GM18511 (cell line): Measurements from ENCODE around the gene RAB30.
"Not testable (repeated sequence)": the region's sequence is repeated elsewhere in the genome, so short reads cannot be mapped to it uniquely, and the experiment has no call there.

Source experiments
- ATAC-seq: cut with Tn5 transposase; IDR thresholded peaks from one replicate; pipeline ENCODE4 v1.9.1; 2021; ENCODE audit warnings: mild to moderate bottlenecking, moderate library complexity; ENCODE audit not compliant: unreplicated experiment

The RAB30 gene

DNA sequence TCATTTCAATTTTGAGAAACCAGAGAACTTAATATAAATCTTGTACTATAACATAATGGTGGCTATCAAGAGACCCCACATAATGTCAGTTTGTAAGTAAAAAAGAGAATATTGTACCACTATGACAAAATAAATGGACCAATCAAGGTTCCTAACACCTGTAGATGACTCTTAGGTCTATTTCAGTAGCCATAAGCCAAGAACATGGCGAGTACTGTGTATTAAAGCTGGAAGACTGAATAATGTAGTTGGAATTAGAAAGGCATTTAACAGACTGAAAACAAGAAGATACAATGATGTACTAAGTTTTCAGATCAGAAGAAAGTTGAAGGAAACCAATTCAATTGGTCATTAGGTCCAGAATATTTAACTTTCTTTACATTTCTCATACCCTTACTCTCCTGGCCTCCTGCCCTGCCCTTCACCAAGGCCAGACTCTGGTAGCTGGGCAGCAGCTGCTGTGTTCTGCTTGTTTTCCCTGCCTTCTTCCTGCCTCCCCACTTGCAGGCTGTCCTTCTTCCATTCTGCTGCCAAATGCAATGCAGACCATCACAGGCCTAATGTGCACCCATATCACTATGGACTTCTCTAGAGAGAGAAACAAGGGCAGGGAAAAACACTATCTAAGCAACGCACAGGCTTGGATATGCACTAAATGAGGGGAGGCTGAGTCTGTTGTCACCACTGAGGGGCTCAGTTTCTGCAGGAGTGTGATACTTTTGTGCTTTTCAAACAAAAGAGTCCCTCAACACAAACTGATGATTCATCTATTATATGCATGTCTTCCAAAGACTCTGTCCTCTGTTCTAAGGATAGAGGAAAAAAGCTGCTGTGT, 60.1 kb downstream of the RAB30 start:
- ATAC-seq: no peak

DNA sequence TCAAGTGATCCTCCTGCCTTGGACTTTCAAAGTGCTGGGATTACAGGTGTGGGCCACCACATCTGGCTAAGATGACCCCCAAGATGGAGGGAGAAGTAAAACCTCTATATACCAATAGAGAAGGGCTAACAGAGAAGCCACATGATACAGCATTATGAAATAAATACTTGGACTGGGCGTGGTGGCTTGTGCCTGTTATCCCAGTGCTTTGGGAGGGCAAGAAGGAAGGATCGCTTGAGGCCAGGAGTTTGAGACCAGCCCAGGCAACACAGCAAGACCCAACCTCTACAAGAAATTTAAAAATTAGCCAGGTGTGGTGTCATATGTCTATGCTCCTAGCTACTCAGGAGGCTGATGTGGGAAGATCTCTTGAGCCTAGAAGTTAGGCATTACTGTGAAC, 61.7 kb downstream of the RAB30 start:
- ATAC-seq: no peak

DNA sequence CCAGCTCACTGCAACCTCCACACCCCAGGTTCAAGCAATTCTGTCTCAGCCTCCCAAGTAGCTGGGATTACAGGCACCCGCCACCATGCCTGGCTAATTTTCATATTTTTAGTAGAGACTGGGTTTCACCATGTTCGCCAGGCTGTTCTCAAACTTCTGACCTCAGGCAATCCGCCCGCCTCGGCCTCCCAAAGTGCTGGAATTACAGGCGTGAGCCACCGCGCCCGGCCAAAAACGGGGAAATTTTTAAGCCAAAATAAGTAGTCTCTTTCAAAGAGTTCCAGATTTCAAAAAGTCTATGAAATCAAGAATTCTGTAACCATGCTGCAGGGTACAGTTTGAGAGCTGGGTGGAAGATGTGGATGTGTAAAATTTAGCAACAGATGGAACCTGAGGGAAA, 62.6 kb downstream of the RAB30 start:
- ATAC-seq: not testable (repeated sequence)

DNA sequence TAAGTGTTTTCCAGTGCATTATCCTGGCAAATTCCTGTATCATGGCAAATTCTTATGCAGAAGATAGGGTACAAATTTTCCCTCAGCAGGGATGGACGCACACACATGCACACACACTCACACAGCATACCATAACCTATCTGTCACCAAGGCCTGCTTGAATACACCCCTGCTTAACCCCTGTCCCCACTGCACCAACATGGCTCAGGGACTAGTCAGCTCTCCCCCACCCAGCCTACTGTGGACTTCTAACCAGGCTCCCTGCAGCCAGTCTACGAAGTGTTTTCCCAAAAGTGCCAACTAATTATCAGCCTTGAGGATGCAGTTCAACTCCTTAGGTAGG, 63.1 kb downstream of the RAB30 start:
- ATAC-seq: no peak

DNA sequence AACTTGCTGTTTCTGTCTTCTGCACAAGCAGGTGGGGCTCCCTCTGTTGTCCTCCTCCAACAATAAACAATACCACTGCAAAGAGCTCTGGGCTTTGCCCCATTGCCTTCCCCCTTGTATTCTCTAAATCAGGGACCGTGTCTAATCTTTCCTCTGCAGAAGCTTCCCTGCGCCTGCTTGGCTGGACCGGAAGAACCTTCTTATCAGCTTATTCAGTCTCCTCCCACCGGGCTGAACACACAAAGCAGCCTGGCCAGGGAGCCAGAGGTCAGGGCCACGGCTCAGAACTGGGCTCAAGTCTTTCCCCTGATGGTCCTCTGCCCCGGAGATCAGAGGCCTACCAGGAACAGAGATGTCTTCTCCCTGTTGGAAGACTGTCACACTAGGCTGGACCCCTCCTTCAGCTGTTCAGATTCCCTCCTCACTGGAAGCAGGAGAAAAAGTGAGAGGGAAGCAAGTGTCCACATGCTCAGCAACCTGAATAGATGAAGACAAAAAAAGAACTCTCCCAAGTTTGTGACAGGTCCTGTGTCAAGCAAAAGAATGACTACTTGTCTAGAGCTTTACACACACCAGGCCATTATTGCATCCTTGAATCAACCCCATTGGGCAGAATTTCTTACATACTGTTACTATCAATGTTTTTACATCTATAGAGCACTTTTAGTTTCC, 63.7 kb downstream of the RAB30 start:
- peak; percentile 57 for ATAC-seq

DNA sequence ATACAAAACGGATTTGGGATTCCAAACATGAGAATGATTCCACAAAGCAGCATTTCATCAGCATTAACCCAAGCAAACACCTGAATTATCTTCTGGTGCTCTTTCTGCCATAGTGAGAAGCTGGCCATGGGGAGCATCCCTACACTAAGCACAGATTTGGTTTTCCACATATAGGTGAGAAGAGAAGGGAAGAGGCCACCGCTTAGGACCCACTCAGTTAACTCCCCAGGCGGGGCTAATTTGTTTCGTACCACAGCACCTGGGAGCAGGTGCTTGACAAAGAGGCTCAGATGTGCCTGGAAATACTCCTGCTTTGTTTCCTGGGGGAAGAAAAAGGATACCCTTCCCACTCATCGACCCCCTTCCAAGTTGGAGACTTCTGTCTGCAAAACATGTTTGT, 64.2 kb downstream of the RAB30 start:
- peak; percentile 10 for ATAC-seq

DNA sequence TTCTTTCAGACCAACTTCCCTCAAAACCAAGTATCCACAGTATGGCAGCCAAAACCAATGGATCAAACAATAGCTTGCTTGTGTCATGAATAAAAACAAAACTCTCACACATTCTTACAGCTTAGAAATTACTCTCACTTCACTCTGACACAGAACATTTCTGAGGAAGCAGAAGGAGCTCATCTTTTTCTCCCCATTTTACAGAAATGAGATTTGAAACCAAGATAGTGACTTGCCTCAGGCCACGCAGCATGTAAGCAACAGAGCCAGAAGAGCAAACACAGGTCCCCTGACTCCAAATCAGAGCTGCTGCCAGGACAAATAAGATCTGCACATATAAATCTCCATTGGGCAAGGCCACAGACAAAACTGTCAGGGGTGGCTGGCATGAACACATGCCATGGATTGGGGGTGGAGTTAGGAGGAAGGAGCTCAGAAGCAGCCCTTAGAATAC, 64.8 kb downstream of the RAB30 start:
- peak; percentile 61 for ATAC-seq

DNA sequence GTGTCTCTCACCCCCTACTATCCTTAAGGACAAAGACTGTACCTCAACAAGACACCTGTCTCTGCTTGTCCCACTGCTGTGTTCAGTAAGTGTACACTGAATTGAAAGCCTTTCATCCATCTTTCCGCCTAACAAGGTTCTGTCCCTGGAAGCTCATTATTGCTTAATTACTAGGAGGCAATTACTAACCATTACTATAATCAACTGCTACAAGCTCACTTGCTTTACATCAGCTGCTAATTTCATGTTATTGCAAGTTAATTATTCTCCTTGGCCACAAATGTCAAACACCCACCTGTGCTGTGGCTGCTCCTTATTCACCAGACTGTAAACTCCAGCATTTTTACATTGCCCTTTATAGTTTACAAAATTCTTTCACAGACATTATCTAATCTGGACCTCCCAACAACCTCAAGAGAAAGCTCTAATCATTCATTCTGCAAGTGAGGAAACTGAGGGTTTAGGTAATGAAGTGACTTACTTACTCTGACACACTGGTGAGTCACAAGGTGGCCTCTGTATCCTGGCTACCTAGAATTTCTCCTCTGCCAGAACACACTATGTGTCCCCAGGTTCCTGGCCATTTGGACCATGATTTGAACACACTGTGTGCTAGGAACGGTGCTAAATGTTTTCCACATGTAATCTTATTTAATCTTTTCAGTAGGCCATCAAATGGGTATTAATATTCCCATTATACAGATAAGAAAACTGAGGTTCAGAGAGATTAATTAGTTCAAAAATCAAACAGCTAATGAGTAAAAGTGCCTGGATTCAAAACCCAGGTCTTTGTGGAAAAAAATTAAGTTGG, 66.7 kb downstream of the RAB30 start:
- ATAC-seq: peak; percentile 28

DNA sequence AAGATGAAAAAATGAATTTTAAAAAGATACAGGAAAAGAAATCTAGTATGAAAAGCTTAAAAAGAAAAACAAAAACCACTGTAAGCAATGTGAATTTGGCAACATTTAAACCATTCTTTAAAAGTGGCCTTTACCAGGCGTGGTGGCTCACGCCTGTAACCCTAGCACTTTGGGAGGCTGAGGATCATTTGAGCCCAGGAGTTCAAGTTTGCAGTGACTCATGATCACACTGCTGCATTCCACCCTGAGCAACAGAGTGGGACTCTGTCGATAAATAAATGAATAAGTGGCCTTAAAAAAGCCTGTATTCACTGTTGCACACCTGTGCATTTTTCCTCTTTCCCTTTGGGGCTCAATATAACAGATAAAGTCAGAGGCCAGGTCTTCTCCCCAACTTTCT, 69.2 kb downstream of the RAB30 start:
- no peak for ATAC-seq

DNA sequence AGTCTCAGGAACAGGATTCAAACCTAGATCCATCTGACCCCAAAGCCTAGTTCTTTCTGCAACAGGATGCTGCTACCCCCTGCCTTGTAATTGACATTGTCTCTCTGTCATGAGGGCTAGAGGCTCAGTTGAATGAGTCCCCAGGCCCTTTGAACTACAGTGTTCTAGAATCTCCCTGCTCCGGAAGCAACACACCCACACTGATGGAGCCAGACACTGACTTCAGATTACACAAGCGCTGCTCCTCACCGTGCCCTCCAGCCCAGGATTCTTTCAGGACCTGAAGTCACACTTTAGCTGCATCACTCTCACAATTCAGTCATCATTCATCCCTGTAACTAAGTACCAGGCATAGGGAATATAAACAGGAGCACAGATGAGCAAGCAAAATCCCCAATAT, 69.6 kb downstream of the RAB30 start:
- ATAC-seq: no peak

DNA sequence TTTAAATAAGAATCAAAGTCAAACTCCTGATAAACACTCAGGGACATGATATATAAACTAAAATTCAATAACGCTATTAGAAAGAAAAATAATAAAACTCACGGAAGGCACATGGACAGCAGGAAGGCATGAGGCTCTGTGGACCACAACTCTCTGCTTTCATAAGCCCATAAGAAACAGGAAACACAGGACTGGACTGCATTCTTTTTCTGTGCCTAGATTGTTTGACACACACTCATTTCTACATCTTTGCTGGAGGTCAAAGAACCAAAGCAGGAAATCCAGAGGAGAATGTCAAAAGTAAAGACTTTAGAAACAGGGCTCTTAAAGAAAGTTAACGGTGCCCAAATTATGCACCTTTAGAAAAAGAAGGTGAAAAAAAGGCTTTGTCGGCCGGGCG, 71.3 kb downstream of the RAB30 start:
- ATAC-seq: no peak

DNA sequence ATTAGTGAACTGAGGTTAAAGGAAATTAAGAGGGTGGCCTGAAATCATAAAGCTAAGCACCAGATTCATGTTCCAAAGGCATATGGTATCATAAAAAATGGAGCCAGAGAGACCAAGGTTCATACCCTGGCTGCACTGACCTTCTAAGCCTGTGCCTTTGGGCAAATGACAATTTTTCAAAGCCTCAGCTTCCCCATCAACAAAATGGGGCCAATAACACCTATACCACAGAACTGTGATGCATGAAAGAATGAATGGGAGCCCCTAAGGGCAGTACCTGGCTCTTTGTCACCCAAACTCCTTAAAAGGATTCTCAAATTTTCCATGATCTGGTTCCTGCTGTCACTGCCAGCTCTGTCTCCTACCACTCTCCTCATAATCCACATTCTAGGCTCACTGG, 72.5 kb downstream of the RAB30 start:
- no peak for ATAC-seq

DNA sequence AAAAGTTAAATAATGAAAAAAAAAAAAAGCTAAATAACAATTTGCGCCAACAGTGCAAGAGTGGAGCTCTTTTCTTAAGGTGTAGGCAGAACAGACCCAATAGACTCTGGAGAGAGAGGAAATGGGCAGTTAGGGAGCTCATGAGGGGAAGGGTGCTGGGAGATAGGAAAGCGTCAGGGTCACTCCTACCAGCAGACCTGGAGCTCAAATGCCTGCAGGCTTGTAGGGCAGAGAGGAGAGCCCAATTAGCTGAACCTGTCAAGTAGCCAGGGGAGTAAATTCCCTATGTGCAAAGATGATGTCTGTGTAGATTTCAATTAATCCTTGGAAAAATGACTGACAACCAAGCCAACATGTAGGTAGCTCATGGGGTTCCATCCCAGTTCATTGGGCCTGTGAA, 73.0 kb downstream of the RAB30 start:
- no peak for ATAC-seq

DNA sequence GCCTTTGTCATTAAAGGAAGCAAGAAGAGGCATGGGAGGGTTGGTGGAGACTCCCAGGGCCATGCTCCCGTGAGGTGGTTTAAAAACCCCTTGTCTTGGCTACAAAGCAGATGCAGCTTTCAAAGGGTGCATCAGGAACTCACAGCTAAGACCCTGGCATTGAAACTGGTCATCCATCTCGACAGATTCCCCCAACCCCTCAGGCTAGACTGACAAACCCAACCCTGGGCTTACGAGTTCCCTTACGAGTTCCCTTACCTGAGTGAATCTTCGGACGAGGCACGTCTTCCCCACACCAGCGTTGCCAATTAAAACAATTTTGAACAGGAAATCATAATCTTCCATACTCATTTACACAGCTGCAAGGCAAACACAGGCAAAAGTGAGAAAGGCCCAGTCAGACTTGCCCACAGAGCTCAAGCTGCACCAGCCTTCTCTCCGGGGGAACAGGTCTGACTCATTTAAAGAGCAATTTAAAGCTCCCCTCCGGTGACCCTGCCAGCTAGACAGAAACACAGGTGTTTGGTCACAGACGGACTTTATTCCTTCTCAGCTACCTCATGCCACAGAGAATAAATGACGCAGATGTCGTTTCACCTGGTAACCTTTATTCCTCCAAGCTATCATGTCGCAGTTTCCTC, 74.6 kb downstream of the RAB30 start:
- peak; percentile 93 for ATAC-seq

DNA sequence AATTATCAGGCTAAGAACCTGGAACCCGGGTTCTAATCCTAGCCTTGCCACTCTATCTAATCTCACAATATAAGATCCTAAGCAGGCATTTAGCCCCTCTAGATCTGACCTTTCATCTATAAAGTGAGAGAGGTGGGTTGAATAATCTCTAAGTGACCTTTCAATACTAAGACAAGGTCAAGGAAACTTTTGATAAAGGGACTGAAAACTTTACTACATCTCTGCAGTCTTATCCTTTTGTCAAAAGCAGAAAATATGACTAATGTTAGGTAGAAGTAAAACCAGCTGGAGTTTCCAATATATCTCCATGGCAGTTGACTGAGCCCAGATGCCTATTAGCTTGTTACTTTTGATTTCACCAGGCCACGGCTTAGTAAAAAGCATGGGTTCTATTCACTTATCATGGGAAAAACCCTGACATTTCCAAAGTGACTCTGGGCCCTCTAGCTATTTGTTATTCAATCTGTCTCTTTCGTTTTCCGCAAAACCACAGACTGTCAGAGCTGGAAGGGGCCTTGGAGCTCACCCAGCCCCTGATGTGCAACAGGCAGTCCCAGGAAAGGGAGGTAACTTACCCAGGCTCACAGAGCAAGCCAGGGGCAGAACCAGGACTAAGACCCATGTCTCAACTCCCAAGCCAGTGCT, 75.8 kb downstream of the RAB30 start:
- ATAC-seq: peak; percentile 43

DNA sequence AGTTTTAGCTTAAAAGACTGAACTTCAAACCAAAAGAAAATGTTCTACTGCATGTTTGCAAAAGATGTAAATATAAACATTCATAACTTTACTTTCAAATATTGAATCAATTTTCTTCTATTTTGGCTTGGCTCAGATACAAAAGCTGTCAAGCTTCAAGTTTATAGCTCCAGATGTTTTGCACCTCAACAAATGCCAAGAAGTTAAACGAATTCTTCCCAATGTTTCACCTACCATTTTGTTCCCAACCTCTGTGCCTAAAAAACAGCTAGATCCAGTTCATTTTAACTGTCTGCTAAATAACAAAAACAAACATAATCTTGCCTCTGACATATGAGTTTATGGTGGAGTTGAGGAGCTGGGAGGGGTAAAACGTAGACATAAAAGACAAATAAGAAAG, 76.5 kb downstream of the RAB30 start:
- ATAC-seq: no peak

DNA sequence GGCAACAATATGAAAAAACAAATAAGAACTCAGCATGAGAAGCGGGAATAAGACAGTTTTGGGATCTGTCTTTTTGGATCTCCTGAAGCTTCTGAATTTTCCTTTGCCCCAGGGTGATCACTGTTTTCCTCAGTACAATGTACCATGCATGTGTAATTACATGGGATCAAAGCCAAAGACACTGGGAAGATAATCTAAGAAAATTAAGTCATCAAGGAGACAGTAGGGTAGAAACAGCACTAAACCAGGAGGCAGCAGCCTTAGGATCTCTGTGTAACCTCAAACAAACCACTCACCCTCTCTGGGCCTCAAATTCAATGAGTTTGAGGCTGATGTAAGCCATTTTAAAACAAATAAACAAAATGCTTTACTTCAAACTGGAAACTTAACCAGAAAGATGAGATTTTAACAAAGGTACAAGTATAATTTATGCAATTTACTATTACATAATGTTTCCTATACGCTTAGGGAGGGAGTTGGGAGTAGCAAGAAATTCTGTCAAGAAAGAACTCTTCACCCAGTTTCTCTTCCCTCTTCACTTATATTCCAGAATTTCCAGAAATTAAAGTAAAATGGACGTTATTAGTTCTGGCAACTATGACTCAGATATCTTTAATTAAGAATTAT, 77.0 kb downstream of the RAB30 start:
- ATAC-seq: no peak

DNA sequence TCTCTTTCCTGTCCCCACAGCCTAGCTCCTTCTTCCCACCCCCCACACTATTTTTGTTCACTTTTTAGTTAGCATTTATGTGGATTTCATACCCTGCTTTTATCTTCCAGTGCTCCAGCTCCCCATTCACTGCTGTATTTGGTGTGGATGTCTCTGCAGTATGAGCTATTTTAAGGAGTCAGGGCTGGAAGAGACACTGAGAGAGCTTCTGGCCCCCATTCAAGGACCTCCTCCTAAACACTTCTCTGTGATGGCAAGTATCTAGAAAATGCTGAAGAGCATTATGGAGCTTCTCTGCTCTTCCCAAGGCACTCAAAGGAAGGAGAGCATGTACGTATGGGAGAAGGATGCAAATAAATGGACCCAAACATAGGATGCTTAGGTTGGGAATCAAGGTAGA, 79.5 kb downstream of the RAB30 start:
- ATAC-seq: no peak

DNA sequence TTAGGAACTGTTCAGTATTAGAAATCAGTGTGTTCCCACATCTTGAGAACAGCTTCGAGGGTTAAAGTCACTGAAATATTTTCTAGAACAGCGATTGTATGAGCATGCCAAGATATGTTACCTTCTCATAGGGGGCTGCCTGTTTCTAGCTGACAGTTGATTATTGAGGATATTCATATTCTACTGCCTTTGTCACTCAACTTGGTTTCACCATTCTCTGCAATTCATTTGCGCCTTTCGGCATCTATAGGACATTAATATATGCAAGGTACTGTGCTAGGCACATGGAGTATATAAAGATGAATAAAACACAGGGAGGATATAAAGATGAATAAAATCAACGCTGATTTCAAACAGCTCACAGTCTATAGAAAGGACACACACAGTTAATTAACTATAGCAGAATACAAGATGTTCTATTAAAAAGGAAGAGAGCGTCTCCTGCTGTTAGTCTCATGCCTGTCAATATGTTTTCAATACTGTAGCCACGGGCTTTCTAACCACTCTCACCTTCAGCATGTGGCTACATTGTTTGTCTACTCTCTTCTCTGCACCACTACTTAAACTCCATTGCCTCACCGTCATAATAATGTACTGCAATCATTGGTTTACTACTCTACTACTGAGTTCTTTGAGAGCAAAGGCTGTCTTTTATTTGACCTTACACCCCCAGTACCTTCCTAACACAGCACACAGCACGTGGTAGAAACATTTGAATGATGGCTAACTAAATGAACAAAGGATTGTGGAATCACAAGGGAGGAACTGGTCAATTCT, 81.9 kb downstream of the RAB30 start:
- ATAC-seq: no peak
